ENCODE results near the gene UBE2O.

DNA sequence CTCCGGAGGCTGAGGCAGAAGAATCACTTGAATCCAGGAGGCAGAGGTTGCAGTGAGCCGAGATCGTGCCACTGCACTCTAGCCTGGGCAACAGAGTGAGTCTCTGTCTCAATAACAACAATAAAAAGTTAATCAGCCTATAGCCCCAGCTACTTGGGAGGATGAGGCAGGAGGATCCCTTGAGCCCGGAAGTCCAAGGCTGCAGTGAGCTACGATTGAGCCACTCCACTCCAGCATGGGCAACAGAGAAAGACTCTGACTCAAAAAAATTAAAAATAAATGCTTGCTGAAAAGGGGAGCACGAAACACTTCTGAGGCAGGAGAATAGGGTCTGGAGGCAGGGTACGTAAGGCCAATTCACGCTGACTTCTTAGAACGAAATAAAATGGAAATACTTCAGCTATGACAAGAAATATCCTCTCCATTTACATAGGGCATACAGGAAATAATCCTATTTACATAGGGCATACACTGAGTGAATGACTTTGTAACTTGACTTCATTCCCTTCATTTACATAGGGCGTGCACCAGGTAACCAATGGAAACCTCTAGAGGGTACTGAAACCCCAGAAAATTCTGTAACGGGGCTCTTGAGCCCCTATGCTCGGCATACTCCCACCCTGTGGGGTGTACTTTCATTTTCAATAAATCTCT is 96.0 kb downstream of the UBE2O start:
- TF ChIP-seq, protein P1, sequence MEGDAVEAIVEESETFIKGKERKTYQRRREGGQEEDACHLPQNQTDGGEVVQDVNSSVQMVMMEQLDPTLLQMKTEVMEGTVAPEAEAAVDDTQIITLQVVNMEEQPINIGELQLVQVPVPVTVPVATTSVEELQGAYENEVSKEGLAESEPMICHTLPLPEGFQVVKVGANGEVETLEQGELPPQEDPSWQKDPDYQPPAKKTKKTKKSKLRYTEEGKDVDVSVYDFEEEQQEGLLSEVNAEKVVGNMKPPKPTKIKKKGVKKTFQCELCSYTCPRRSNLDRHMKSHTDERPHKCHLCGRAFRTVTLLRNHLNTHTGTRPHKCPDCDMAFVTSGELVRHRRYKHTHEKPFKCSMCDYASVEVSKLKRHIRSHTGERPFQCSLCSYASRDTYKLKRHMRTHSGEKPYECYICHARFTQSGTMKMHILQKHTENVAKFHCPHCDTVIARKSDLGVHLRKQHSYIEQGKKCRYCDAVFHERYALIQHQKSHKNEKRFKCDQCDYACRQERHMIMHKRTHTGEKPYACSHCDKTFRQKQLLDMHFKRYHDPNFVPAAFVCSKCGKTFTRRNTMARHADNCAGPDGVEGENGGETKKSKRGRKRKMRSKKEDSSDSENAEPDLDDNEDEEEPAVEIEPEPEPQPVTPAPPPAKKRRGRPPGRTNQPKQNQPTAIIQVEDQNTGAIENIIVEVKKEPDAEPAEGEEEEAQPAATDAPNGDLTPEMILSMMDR (IDR thresholded peaks at IDR 0.05): no peak
- TF ChIP-seq POLR2A (IDR thresholded peaks at IDR 0.05): no peak
- no peak for TF ChIP-seq EP300 (IDR thresholded peaks at IDR 0.05)
- no peak for TF ChIP-seq POLR2AphosphoS5 (IDR thresholded peaks at IDR 0.05)

Data from upper lobe of left lung (tissue), 4 donors.